ENCODE data around the gene ELL. TPM values are rescaled to one million over a fixed set of nuclear protein-coding genes. Genes with fewer than 3 reads are reported as not detected.
A peak's percentile ranks its signal among the peaks of the same experiment; 100 is the strongest.

Gene ELL
- total and polyA plus RNA-seq, 9 of the 15 experiments (the other 6 are each of a cell fraction or from before 2014, with no cell fraction given), result 0.24 to 22.5 (median 4.1) TPM

- TF ChIP-seq ZNF354B (CRISPR knock-in tag; IDR thresholded peaks at IDR 0.05) (no peak), MEF2D (tag; conservative IDR thresholded peaks at IDR 0.05; ENCODE audit: low read depth) (peak; percentile 82; the same call in 1 of the 2 replicates), CAMTA2 (CRISPR knock-in tag; conservative IDR thresholded peaks at IDR 0.05) (no peak), MBD2 (IDR thresholded peaks at IDR 0.05; ENCODE audit: borderline replicate concordance, low read depth) (0 out of 2 replicates have a peak, but pooled peaks have one; percentile 24), KLF6 (CRISPR knock-in tag; IDR thresholded peaks at IDR 0.05; ENCODE audit: borderline replicate concordance) (peak; percentile 75; the same call in 1 of the 2 replicates), HMG20B (CRISPR knock-in tag; IDR thresholded peaks at IDR 0.05) (peak; percentile 47; the same call in 1 of the 2 replicates), DPF2 (IDR thresholded peaks at IDR 0.05) (peak; percentile 77), BDP1 (IDR thresholded peaks at IDR 0.05; ENCODE audit: insufficient read depth, insufficient read length) (no peak), ZNF12 (CRISPR knock-in tag; IDR thresholded peaks at IDR 0.05) (no peak), BCOR (IDR thresholded peaks at IDR 0.05) (peak; percentile 74), SRSF9 (IDR thresholded peaks at IDR 0.05; ENCODE audit: borderline replicate concordance, low read depth, low read length) (no peak), THAP12 (CRISPR knock-in tag; IDR thresholded peaks at IDR 0.05) (peak; percentile 34; the same call in 1 of the 2 replicates), EP400 (IDR thresholded peaks at IDR 0.05) (peak; percentile 53), FOXA1 (IDR thresholded peaks at IDR 0.05; ENCODE audit: borderline replicate concordance) (no peak), RREB1 (CRISPR knock-in tag; IDR thresholded peaks at IDR 0.05) (peak; percentile 88; the same call in 1 of the 2 replicates), RBM34 (IDR thresholded peaks at IDR 0.05; ENCODE audit: borderline replicate concordance, insufficient read depth, low read length) (no peak), VEZF1 (CRISPR knock-in tag; IDR thresholded peaks at IDR 0.05) (peak; percentile 96), GTF2B (IDR thresholded peaks at IDR 0.05; ENCODE audit: extremely low read depth, insufficient read length) (no peak), MXI1 (IDR thresholded peaks at IDR 0.05; ENCODE audit: low read depth, low read length) (no peak)
Observed at GRCh38 chr19:18415178-18415867, 106.5 kb downstream of the ELL start (continued).
